ENCODE measurements around the gene HOXB7.

- TF ChIP-seq CTCF (conservative IDR thresholded peaks at IDR 0.05; ENCODE audit: low read depth in 2 of 2) (no peak), REST (IDR thresholded peaks at IDR 0.05; ENCODE audit: unreplicated experiment) (no peak), ZNF331 (CRISPR knock-in tag; IDR thresholded peaks at IDR 0.05; ENCODE audit: low read depth) (no peak), POLR2AphosphoS5 (IDR thresholded peaks at IDR 0.05; ENCODE audit: low read depth) (no peak), EZH2 (IDR thresholded peaks at IDR 0.05; ENCODE audit: low read depth, unreplicated experiment) (peak; percentile 92), STAT1 (IDR thresholded peaks at IDR 0.05; ENCODE audit: unreplicated experiment) (no peak), EZH2phosphoT487 (IDR thresholded peaks at IDR 0.05; ENCODE audit: unreplicated experiment) (no peak), JUNB (IDR thresholded peaks at IDR 0.05; ENCODE audit: unreplicated experiment) (no peak), ZNF114 (CRISPR knock-in tag; IDR thresholded peaks at IDR 0.05) (no peak)
Measured at GRCh38 chr17:48599354-48599753, 11.5 kb downstream of the HOXB7 start.

Measured in GM23338 (cell line).